ENCODE data around the gene SPINK6. TPM values are rescaled to one million over a fixed set of nuclear protein-coding genes. Genes with fewer than 3 reads are reported as not detected.

SPINK6 gene, protein sequence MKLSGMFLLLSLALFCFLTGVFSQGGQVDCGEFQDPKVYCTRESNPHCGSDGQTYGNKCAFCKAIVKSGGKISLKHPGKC
- not detected in 2 replicates for total RNA-seq

GRCh38 chr5:148202531-148203203 lies at the start of gene SPINK6:
Gene SPINK6, plus strand, starts transcription at chr5:148203042. Its CDS starts 55 bp downstream, at chr5:148203097.
- no peak for DNase-seq (ENCODE audit: extremely low read depth, low read depth, low spot score)

DNA sequence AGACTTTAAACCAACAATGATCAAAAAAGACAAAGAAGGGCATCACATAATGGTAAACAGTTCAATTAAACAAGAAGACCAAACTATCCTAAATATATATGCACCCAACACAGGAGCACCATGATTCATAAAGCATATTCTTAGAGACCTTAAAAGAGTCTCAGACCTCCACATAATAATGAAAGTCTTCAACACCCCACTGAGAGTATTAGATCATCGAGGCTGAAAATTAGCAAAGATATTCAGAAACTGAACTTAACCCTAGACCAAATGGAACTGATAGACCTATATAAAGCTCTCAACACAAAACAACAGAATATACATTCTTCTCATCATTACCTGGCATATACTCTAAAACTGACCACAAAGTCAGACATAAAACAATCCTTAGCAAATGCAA lies 46.2 kb upstream of the SPINK6 start:
- DNase-seq (ENCODE audit: extremely low read depth, low read depth, low spot score), result no peak

DNA sequence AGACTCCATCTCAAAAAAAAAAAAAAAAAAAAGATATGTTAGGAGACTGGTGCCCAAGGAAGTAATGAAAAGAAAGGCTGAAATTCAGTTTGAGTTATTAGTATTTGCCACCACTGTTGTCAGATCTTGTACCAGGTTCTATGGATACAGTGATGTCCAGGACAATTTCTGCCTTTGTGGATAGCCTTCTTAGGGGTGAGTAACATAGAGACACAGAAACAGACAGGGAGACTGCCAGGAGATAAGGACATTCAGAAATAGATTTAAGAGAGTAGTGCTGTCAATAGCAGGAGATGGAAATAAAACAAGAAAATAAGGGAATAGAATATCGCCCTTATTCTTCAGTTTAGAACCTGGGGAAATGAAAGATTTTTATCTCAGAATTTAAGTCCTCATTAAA lies 40.8 kb upstream of the SPINK6 start:
- no peak for DNase-seq (ENCODE audit: extremely low read depth, low read depth, low spot score)

GRCh38 chr5:148163345-148163744 lies 39.5 kb upstream of the SPINK6 start:
- DNase-seq (ENCODE audit: extremely low read depth, low read depth, low spot score), result no peak

DNA sequence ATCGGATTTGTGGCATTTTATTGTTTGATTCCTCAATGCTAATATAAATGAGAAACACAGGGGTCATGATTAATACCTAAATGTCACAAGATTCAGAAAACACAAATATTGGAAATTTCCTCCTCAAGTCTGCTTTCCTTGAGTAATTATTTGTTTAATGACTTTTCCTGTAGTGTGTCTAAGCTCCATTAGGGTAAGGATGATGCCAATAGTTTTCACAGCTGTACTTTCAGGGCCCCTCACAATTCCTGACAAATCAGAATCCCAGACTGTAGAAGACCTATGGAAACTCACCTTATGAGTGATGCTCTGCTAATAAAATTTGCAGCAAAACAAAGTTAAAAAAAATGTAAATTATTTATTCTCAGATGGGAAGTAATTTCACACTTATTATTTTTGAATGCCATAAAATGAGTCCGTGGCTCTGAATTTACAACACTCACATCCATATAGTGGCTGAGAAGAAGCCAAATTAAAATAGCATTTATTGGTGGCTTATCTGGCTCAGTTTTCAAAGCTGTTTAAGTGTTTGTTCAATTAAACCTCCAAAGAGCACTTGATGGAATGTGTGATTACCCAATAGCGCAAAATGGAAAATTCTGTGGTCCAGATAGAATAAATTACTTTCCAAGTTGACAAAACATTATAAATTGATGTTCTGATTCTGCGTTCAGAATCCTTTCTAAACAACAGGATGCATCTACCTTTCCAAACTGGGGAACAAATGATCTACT lies 36.1 kb upstream of the SPINK6 start:
- DNase-seq (ENCODE audit: extremely low read depth, low read depth, low spot score), result no peak

DNA sequence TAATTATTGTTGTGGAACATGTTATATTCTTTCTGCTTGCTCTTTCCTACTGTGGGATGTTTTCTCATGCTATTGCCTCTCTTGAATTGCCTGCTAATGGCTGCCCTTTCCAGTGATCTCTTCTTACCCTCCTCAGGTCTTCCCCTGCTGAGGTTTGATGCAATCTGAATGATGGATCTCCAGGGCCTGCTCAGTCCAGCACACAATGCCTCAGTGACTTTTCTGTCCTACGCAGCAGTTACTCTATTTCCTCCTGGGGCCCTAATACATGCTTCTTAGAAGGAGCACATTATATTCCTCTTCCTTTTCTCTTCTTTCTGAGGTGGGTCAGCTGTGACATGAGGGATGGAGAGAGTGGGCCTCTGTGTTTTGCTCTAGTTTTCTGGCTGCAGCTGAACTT lies 34.6 kb upstream of the SPINK6 start, which contains the start of gene SPINK14:
Gene SPINK14, plus strand, starts transcription at position 301 of the 400 bp plus-strand sequence. CDS start 1,187 bp downstream, outside the sequence.
- DNase-seq (ENCODE audit: extremely low read depth, low read depth, low spot score), result no peak

- no peak for DNase-seq (ENCODE audit: extremely low read depth, low read depth, low spot score)
These were observed 30.5 kb upstream of the SPINK6 start for GRCh38 chr5:148172377-148172776.

DNA sequence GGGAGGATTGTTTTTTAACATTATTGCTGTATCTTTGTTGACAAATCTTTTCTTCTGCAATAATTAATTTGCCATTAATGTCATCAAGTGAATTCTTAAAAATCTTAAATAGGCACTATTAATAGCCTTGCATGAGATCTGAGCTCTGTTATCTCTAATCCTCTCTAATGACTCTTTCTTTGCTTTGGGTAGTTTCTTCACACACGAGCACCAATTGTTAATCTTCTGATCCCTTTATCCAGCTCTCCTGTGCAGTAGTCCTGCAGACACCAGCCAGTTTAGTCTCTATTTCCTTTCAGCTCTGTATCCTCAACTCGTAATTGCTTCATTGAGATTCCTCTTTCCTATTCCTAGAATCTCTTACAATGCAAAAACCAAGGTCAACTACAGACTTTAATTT lies 26.4 kb upstream of the SPINK6 start:
- no peak for DNase-seq (ENCODE audit: extremely low read depth, low read depth, low spot score)

DNA sequence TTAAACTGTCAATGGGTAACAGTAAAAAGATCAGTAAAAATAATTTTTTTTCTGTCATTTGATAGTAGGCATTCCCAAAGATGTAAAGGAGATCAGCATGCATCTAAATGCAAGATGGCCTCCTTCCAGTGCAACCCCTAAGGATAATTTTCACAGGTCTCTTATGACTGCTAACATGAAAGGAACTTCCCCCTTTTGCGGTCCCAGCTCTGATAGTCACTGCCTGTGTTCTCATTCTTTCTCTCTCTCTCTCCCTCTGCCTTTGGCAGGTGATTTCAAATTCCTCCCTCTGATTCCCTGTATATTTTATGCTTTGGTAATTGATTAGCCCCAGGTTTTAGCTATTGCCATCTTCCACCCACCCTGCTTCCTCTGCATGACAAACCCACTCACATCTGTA lies 25.6 kb upstream of the SPINK6 start:
- no peak for DNase-seq (ENCODE audit: extremely low read depth, low read depth, low spot score)

- DNase-seq (ENCODE audit: extremely low read depth, low read depth, low spot score), result peak; percentile 65
These were observed 23.5 kb upstream of the SPINK6 start for GRCh38 chr5:148179234-148179824.

DNA sequence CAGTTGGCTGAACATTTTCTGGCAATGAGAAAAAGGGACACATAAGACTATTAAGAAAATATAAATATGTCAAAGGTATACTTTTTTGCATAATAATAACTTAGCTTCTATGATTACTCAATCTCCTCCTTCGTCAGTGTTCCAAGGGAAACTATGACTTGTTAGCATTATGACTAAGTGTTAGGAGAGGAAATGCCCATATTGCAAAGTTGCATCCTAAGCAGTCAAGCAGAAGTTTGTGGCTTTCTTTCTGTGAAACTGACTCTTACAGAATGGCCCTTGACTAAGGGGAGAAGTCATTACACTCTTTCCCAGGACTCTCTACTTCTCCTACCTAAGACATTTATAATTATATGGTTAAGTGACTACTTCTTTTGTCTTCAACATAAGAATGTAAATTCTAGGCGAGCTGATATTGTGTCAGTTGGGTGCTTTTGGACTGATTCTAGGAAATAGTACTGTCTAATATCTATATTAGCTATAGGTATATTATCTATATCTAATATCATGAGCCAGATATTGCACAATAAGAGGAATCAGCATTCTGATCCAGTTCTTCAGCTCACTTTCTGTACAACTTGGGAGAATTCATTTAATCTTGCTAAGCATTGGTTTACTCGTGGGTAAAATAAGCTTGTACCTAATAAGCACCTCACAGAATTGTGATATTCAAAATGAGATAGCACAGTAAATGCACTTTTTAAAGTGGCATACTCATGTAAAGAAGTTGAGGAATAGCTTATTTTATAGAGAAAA lies 16.4 kb upstream of the SPINK6 start:
- peak; percentile 74 for DNase-seq (ENCODE audit: extremely low read depth, low read depth, low spot score)

- DNase-seq (ENCODE audit: extremely low read depth, low read depth, low spot score), result no peak
These were observed 11.8 kb upstream of the SPINK6 start for GRCh38 chr5:148191010-148191409.

GRCh38 chr5:148193202-148193601 lies 9.6 kb upstream of the SPINK6 start:
- no peak for DNase-seq (ENCODE audit: extremely low read depth, low read depth, low spot score)

- no peak for DNase-seq (ENCODE audit: extremely low read depth, low read depth, low spot score)
These were observed 1.7 kb upstream of the SPINK6 start for GRCh38 chr5:148201151-148201550.

GRCh38 chr5:148205044-148205806 lies 2.4 kb downstream of the SPINK6 start:
- no peak for DNase-seq (ENCODE audit: extremely low read depth, low read depth, low spot score)

DNA sequence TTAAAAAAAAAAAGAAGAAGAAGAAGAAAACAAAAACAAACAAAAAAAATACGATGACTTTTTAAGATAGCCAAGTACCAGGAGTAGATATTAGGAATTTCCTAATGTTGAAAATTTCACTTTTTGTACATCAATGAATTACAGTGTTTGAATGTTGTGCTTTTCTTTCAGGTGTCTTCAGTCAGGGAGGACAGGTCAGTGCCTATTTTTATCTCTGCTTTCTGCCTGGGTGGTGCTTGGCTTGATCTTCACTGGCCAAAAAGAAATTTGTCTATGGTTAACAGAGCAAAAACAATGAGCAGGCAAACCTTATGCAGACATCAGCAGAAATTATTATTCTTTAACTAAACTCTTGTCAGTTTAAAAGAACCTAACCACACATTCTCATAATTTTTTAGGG lies 3.0 kb downstream of the SPINK6 start:
- DNase-seq (ENCODE audit: extremely low read depth, low read depth, low spot score), result no peak

DNA sequence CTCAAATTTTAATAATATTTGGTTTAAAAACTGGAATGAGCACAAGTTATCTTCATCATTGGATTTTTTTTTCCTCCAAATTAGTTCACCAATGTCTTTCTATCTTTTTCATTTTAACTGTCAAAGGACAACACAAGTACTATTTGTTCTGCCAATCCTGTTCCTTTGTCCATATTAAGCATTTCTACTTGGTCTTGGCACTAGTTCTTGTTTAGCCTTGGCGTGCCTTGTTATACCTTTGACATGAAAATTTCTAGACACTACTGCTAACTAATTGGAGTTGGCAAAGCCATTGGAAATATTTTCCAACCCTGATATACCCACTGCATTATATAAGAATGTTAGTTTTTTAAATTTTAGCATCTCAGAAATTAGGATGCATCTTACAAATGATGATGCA lies 3.8 kb downstream of the SPINK6 start:
- no peak for DNase-seq (ENCODE audit: extremely low read depth, low read depth, low spot score)

GRCh38 chr5:148208226-148208625 lies 5.4 kb downstream of the SPINK6 start:
- no peak for DNase-seq (ENCODE audit: extremely low read depth, low read depth, low spot score)

GRCh38 chr5:148209151-148209770 lies 6.4 kb downstream of the SPINK6 start:
- DNase-seq (ENCODE audit: extremely low read depth, low read depth, low spot score), result no peak

GRCh38 chr5:148214665-148215185 lies 11.9 kb downstream of the SPINK6 start:
- no peak for DNase-seq (ENCODE audit: extremely low read depth, low read depth, low spot score)
